GM19351 (cell line): ENCODE results near the gene TRAF3IP3.
A peak's percentile ranks its signal among the peaks of the same experiment; 100 is the strongest.

Experiments
- ATAC-seq: cut with Tn5 transposase; IDR thresholded peaks from one replicate; pipeline ENCODE4 v1.9.1; 2021; ENCODE audit warnings: mild to moderate bottlenecking, moderate library complexity; ENCODE audit not compliant: unreplicated experiment

TRAF3IP3 gene

GRCh38 chr1:209823143-209824041 is 67.5 kb downstream of the TRAF3IP3 start:
- peak; percentile 42 for ATAC-seq

- ATAC-seq: no peak
Measured at GRCh38 chr1:209825591-209826434, 70.0 kb downstream of the TRAF3IP3 start.

- peak; percentile 85 for ATAC-seq
Measured at GRCh38 chr1:209827384-209828262, 71.8 kb downstream of the TRAF3IP3 start, which contains the start of gene UTP25. TSS of gene UTP25 (plus strand) at chr1:209827972. CDS start at chr1:209828064, 92 bp downstream.

GRCh38 chr1:209829716-209830115 is 73.9 kb downstream of the TRAF3IP3 start:
- ATAC-seq: no peak

- no peak for ATAC-seq
Measured at GRCh38 chr1:209830722-209831121, 74.9 kb downstream of the TRAF3IP3 start.

GRCh38 chr1:209831615-209832014 is 75.8 kb downstream of the TRAF3IP3 start:
- no peak for ATAC-seq
